Measurements from ENCODE around the gene COMMD4.

COMMD4 gene

DNA sequence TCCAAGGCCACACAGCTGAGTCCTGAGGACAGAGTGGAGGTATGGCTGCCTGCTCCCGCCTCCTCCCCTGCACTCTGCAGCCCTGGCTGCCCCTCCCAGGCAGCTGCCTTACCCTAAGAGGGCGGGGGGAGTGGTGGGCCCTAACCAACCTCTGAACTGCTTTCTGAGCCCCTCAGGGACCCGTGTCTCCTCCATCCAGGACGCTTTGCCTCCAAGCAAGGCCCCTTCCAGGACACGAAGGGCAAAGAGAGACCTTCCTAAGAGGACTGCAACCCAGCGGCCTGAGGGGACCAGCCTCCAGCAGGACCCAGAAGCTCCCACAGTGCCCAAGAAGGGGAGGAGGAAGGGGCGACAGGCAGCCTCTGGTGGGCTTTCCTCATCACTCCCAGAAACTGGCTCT is 18.6 kb downstream of the COMMD4 start:
- no peak for DNase-seq (ENCODE audit: low read depth)
- no peak overlapping the region for H3K4me3 ChIP-seq (ENCODE audit: low read depth, low read length)
- TF ChIP-seq, protein P1, sequence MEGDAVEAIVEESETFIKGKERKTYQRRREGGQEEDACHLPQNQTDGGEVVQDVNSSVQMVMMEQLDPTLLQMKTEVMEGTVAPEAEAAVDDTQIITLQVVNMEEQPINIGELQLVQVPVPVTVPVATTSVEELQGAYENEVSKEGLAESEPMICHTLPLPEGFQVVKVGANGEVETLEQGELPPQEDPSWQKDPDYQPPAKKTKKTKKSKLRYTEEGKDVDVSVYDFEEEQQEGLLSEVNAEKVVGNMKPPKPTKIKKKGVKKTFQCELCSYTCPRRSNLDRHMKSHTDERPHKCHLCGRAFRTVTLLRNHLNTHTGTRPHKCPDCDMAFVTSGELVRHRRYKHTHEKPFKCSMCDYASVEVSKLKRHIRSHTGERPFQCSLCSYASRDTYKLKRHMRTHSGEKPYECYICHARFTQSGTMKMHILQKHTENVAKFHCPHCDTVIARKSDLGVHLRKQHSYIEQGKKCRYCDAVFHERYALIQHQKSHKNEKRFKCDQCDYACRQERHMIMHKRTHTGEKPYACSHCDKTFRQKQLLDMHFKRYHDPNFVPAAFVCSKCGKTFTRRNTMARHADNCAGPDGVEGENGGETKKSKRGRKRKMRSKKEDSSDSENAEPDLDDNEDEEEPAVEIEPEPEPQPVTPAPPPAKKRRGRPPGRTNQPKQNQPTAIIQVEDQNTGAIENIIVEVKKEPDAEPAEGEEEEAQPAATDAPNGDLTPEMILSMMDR (conservative IDR thresholded peaks at IDR 0.05; ENCODE audit: low read depth, low read length): no peak

DNA sequence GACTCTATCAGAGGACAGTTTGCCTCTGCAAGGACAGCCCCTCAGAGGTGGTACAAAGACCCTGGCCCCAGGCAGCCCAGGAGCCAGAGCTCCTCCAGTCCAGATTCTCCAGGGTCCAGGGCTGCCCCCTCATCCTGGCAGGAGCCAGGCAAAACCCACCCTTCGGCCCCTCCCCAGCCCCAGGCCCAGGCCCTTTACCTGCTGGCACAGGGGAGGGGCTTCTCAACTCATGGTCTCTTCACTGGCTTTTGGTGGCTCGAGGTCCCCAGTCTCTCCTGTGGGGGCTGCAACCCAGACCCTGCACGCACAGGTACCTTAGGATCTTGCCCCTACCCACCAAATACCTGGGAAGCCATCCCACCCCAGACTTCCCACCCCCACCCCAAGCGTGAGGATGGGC is 19.5 kb downstream of the COMMD4 start:
- no peak overlapping the region for H3K4me3 ChIP-seq (ENCODE audit: low read depth, low read length)
- TF ChIP-seq, protein P1 (conservative IDR thresholded peaks at IDR 0.05; ENCODE audit: low read depth, low read length): no peak
- DNase-seq (ENCODE audit: low read depth): no peak

DNA sequence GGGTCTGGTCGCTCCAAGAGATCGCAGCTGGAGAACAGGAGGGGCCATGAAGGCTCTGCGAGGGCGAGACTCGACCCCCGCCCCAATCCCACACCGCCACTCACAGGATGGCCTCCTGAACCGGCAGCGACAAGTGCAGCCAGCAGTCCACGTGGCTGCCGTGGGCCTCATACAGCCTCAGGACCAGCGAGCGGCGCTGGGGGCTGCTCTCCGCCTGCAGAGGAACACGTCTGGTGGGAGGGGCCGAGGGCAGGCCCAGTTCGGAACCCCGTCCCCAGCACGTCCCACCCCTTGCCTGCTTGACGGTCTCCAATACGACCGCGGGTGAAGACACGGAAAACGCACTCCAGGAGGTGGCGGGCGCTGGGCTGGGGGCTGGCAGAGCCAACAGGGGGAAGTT is 20.1 kb downstream of the COMMD4 start:
- TF ChIP-seq, protein P1 (conservative IDR thresholded peaks at IDR 0.05; ENCODE audit: low read depth, low read length): no peak
- DNase-seq (ENCODE audit: low read depth): no peak
- no peak overlapping the region for H3K4me3 ChIP-seq (ENCODE audit: low read depth, low read length)

DNA sequence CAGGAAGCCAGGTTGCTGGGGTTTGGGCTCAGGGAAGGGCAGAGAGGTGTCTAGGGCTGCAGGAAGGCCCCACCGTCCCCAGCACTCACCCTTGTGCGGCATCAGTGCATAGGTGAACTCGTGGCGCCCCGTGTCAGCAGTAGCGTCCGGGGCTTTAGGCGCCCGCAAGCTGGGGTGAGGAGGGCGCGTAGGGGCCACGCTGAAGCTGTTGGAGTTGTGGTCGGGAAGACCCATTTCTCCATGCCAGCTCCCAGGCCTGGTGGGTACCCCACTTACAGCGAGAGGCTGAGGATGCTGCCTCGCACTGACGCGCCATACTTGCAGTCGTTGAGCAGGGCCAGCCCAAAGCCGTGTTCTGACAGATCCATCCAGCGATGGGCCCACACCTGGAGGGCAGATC is 20.7 kb downstream of the COMMD4 start:
- no peak overlapping the region for H3K4me3 ChIP-seq (ENCODE audit: low read depth, low read length)
- TF ChIP-seq, protein P1 (conservative IDR thresholded peaks at IDR 0.05; ENCODE audit: low read depth, low read length): no peak
- DNase-seq (ENCODE audit: low read depth): no peak

DNA sequence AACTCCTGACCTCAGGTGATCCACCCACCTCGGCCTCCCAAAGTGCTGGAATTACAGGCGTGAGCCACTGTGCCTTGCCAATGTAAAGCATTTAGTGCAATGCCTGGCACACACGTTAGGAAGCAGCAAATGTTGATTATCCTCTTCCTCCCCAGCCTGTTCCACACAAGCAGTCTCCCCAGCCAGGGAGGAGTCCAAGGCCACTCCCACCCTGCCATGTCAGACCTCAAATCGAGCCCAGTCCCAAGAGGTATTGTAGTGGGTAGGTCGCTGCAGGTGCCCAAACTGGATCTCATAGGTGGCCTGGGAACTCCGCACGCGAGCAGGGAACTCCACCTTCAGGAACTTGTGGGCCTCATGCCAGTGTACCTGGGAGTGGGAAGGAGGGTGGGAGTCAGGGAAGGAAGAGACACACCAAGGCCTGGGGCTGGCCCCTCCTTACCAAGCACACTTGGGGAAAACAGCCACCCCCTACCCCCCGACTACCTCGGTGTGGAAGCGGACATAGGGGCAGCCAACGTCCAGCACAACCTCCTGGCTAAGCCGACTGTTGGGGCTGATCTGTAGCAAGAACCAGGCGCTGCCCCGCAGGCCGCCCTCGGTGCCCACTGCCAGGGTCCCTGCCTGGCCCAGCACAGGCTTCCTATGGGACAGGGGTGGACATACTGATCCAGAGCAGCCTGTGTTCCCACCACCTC is 22.3 kb downstream of the COMMD4 start:
- TF ChIP-seq, protein P1 (conservative IDR thresholded peaks at IDR 0.05; ENCODE audit: low read depth, low read length): no peak
- H3K4me3 ChIP-seq (ENCODE audit: low read depth, low read length): no peak overlapping the region
- no peak for DNase-seq (ENCODE audit: low read depth)

DNA sequence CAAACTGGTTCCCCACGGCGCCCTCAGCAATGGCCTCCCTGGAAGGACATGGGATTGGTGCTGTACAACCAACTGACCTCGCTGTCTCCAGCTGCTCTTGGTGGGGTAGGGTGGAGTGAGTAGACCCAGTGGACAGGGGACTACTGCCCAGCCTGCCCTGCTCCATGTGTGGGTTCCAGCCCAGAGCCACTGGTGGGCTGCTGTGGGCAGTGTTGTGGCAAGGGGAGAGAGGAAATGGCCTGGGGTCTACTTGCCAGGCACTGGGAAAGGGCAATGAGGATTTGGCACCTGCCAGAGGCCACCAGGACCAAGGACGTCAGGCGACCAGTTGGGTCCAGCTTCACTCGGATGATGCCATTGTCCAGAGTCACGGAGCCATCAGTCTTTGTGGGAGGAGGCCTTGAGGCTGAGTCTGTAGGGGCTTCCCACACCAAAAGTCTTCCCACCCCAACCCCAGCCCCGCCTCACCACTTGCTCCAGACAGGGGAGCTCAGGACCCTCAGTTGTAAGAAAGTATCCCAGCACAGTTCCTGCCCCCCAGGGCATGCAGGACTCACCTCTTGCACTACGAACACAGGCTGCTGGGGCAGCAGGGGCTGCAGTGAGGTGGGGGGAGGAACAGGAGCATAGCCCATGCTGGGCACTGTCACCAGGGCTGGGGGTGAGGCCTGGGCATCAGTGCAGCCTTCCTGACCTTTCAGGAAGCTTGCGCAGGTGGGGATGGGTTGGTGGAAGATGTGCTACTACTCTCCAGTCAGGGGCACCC is 23.1 kb downstream of the COMMD4 start:
- DNase-seq (ENCODE audit: low read depth): no peak
- TF ChIP-seq, protein P1 (conservative IDR thresholded peaks at IDR 0.05; ENCODE audit: low read depth, low read length): no peak
- no peak overlapping the region for H3K4me3 ChIP-seq (ENCODE audit: low read depth, low read length)

Data from choroid plexus epithelial cell (primary cell).